Astrocyte of the cerebellum (primary cell): ENCODE data around the gene IQCM.
"Not testable (repeated sequence)": the region's sequence is repeated elsewhere in the genome, so short reads cannot be mapped to it uniquely, and the experiment has no call there.

ENCODE experiments used
- DNase-seq: peaks from one replicate; pipeline ENCODE4 v3.0.0-alpha.2; 2011; ENCODE audit warnings: low read depth
- H3K4me3 ChIP-seq: 2 replicates; pipeline ENCODE4 v1.5.1; 2011; ENCODE audit warnings: mild to moderate bottlenecking, low read depth, low read length, moderate library complexity
- CTCF ChIP-seq: IDR thresholded peaks from 2 replicates; pipeline ENCODE4 v1.5.1; 2012; ENCODE audit warnings: low read length, low read depth, moderate library complexity, mild to moderate bottlenecking; ENCODE audit errors: missing control alignments
- in situ Hi-C: cut with HindIII; loops from 2 replicates; pipeline ENCODE4 v1.10.0; 2017; ENCODE audit warnings: low sequenced_read_pairs

IQCM gene

GRCh38 chr4:149499726-149500125 is 315.9 kb downstream of the IQCM start:
- no peak for DNase-seq
- TF ChIP-seq CTCF, result no peak
- no peak overlapping the region for H3K4me3 ChIP-seq
- in situ Hi-C loops, result no loop called here

- DNase-seq, result no peak
- H3K4me3 ChIP-seq, result no peak overlapping the region
- in situ Hi-C loops, result no loop called here
- TF ChIP-seq CTCF, result no peak
These were observed 317.4 kb downstream of the IQCM start for GRCh38 chr4:149498246-149498645.

GRCh38 chr4:149493492-149493891 is 322.2 kb downstream of the IQCM start:
- in situ Hi-C loops, result no loop called here
- no peak for DNase-seq
- TF ChIP-seq CTCF, result no peak
- H3K4me3 ChIP-seq, result no peak overlapping the region

- TF ChIP-seq CTCF, result no peak
- in situ Hi-C loops, result no loop called here
- no peak for DNase-seq
- no peak overlapping the region for H3K4me3 ChIP-seq
These were observed 326.3 kb downstream of the IQCM start for GRCh38 chr4:149489321-149489720.

- DNase-seq, result no peak
- in situ Hi-C loops, result no loop called here
- H3K4me3 ChIP-seq, result no peak overlapping the region
- TF ChIP-seq CTCF, result no peak
These were observed 328.8 kb downstream of the IQCM start for GRCh38 chr4:149486861-149487260.

- in situ Hi-C loops, DNase-seq, H3K4me3 ChIP-seq: not testable (repeated sequence)
These were observed 347.0 kb downstream of the IQCM start for GRCh38 chr4:149468669-149469068.

GRCh38 chr4:149466446-149466845 is 349.2 kb downstream of the IQCM start:
- no peak for TF ChIP-seq CTCF
- no peak overlapping the region for H3K4me3 ChIP-seq
- in situ Hi-C loops, result no loop called here
- no peak for DNase-seq
